Endothelial cell of umbilical vein (primary cell): ENCODE results near the gene RAB11FIP3.

Source experiments
- POLR2AphosphoS5 ChIP-seq: IDR thresholded peaks from 2 replicates; pipeline ENCODE4 v1.6.1; 2012; ENCODE audit warnings: low read depth, mild to moderate bottlenecking, control low read depth, low read length, moderate library complexity; ENCODE audit not compliant: insufficient read depth
- TF ChIP-seq, protein P1 (sequence below), 2 donors: IDR thresholded peaks; 1 replicate in 1 of 2; 2 replicates in 1 of 2; pipeline ENCODE4 v1.5.1; 2011; ENCODE audit warnings: low read length in 2 of 2, mild to moderate bottlenecking in 2 of 2, moderate library complexity in 2 of 2, control low read depth in 1 of 2, inconsistent platforms in 1 of 2, low read depth in 1 of 2; ENCODE audit not compliant: insufficient read depth in 1 of 2; ENCODE audit errors: extremely low read depth in 1 of 2

DNA sequence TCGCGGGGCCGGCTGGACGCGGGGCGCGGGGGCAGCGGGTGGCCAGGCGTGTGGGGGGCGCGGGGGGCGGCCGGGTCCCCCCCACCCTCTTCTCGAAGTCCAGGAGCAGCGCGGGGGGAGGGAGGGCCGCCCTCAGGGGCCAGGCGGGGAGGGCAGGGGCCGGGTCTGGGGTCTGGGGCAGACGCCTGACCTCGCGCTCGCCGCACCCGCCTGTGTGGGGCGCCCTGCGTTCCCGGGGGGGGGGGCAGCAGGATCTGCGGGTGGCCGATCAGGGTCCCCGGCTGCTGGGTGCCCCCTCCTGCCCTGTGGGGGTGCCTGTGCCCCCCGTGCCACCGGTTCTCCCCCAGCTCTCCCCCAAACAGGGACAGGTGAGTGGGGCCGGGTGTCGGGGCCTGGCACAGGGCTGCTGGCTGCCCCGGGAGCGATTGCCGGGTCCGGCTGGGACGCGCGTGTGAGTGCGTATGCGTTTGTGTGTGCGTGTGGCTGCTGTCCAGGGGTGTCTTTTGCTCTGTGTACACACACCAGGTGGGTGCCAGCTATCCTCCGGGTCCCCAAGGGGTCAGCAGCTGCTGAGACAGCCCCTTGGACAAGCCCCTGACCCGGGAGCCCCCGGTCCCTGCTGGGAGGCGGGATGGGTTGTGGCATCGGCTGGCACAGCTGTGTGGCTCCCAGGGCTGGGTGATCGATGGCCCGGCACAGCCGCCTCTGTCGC lies 135.4 kb downstream of the RAB11FIP3 start:
- TF ChIP-seq, protein P1, sequence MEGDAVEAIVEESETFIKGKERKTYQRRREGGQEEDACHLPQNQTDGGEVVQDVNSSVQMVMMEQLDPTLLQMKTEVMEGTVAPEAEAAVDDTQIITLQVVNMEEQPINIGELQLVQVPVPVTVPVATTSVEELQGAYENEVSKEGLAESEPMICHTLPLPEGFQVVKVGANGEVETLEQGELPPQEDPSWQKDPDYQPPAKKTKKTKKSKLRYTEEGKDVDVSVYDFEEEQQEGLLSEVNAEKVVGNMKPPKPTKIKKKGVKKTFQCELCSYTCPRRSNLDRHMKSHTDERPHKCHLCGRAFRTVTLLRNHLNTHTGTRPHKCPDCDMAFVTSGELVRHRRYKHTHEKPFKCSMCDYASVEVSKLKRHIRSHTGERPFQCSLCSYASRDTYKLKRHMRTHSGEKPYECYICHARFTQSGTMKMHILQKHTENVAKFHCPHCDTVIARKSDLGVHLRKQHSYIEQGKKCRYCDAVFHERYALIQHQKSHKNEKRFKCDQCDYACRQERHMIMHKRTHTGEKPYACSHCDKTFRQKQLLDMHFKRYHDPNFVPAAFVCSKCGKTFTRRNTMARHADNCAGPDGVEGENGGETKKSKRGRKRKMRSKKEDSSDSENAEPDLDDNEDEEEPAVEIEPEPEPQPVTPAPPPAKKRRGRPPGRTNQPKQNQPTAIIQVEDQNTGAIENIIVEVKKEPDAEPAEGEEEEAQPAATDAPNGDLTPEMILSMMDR (IDR thresholded peaks at IDR 0.05; ENCODE audit: extremely low read depth in 1 of 2, insufficient read depth in 1 of 2, low read depth in 1 of 2, low read length in 2 of 2) = no peak
- TF ChIP-seq POLR2AphosphoS5 = no peak
